Trophoblast cell (in vitro differentiated cells and primary cell): ENCODE measurements around the gene NCAM2. TPM values are rescaled to one million over a fixed set of nuclear protein-coding genes. Genes with fewer than 3 reads are reported as not detected.

Experiments
- DNase-seq, 2 donors: peaks; one replicate each; pipeline ENCODE4 v3.0.0-alpha.2; 2016
- H2AFZ ChIP-seq: 2 replicates; pipeline ENCODE4 v1.6.1; 2013; ENCODE audit warnings: low read length, moderate library complexity, mild to moderate bottlenecking; ENCODE audit not compliant: insufficient read depth, poor library complexity
- H2AK5ac ChIP-seq: 2 replicates; pipeline ENCODE4 v1.6.1; 2013; ENCODE audit warnings: mild to moderate bottlenecking, low read length
- H2BK120ac ChIP-seq: 2 replicates; pipeline ENCODE4 v1.6.1; 2013; ENCODE audit warnings: low read length, mild to moderate bottlenecking, moderate library complexity; ENCODE audit not compliant: insufficient read depth, poor library complexity
- H2BK12ac ChIP-seq: 2 replicates; pipeline ENCODE4 v1.6.1; 2013; ENCODE audit warnings: mild to moderate bottlenecking, low read length, moderate library complexity
- H2BK5ac ChIP-seq: 2 replicates; pipeline ENCODE4 v1.6.1; 2013; ENCODE audit warnings: low read length, low read depth, moderate library complexity, mild to moderate bottlenecking; ENCODE audit not compliant: poor library complexity
- H3K14ac ChIP-seq: 2 replicates; pipeline ENCODE4 v1.6.1; 2013; ENCODE audit warnings: mild to moderate bottlenecking, low read length
- H3K18ac ChIP-seq: 2 replicates; pipeline ENCODE4 v1.6.1; 2013; ENCODE audit warnings: mild to moderate bottlenecking, low read length
- H3K23ac ChIP-seq: 2 replicates; pipeline ENCODE4 v1.6.1; 2013; ENCODE audit warnings: low read length
- H3K27ac ChIP-seq: 2 replicates; pipeline ENCODE4 v1.5.1; 2013; ENCODE audit warnings: low read depth, mild to moderate bottlenecking, inconsistent platforms, low read length, moderate library complexity
- H3K27me3 ChIP-seq: 2 replicates; pipeline ENCODE4 v1.6.1; 2013; ENCODE audit warnings: inconsistent platforms, mild to moderate bottlenecking, low read length, moderate library complexity; ENCODE audit not compliant: insufficient read depth
- H3K36me3 ChIP-seq, 2 experiments: 1 replicate in 1 of 2; 2 replicates in 1 of 2; pipeline ENCODE4 v1.6.1; 2013; ENCODE audit warnings: low read length in 2 of 2, mild to moderate bottlenecking in 2 of 2, moderate library complexity in 1 of 2; ENCODE audit not compliant: insufficient read depth in 2 of 2, control insufficient read depth in 1 of 2
- H3K4ac ChIP-seq: 2 replicates; pipeline ENCODE4 v1.6.1; 2013; ENCODE audit warnings: low read depth, mild to moderate bottlenecking, low read length, moderate library complexity
- H3K4me1 ChIP-seq, 2 experiments: 1 replicate in 1 of 2; 2 replicates in 1 of 2; pipeline ENCODE4 v1.6.1; 2013; ENCODE audit warnings: low read length in 2 of 2, mild to moderate bottlenecking in 2 of 2, moderate library complexity in 1 of 2; ENCODE audit not compliant: insufficient read depth in 2 of 2, control insufficient read depth in 1 of 2
- H3K4me2 ChIP-seq: 2 replicates; pipeline ENCODE4 v1.6.1; 2013; ENCODE audit warnings: inconsistent platforms, mild to moderate bottlenecking, low read length, moderate library complexity
- H3K4me3 ChIP-seq: 2 replicates; pipeline ENCODE4 v1.5.1; 2013; ENCODE audit warnings: mild to moderate bottlenecking, low read depth, low read length, inconsistent platforms
- H3K79me1 ChIP-seq: one replicate; pipeline ENCODE4 v1.6.1; 2013; ENCODE audit warnings: low read length
- H3K79me2 ChIP-seq: 2 replicates; pipeline ENCODE4 v1.6.1; 2013; ENCODE audit warnings: low read length, mild to moderate bottlenecking; ENCODE audit not compliant: control insufficient read depth, insufficient read depth, poor library complexity
- H3K9ac ChIP-seq: 2 replicates; pipeline ENCODE4 v1.6.1; 2013; ENCODE audit warnings: mild to moderate bottlenecking, low read length
- H3K9me3 ChIP-seq: 2 replicates; pipeline ENCODE4 v1.6.1; 2013; ENCODE audit warnings: low read depth, mild to moderate bottlenecking, control low read depth, inconsistent platforms, low read length; ENCODE audit not compliant: insufficient read depth
- H4K12ac ChIP-seq: 2 replicates; pipeline ENCODE4 v1.6.1; 2013; ENCODE audit warnings: low read depth, mild to moderate bottlenecking, low read length, moderate library complexity
- H4K8ac ChIP-seq: 2 replicates; pipeline ENCODE4 v1.6.1; 2013; ENCODE audit warnings: low read depth, mild to moderate bottlenecking, low read length, moderate library complexity
- H4K91ac ChIP-seq: one replicate; pipeline ENCODE4 v1.6.1; 2013; ENCODE audit warnings: low read depth, mild to moderate bottlenecking, low read length, moderate library complexity
- WGBS: extraction: QIAGEN DNeasy Blood & Tissue Kit; methylation state at CpG from one replicate; pipeline ENCODE4 v1.1.7; 2013; ENCODE audit warnings: missing lambda C conversion rate; ENCODE audit not compliant: insufficient read length, insufficient coverage; ENCODE audit errors: extremely low coverage; 5-methylcytosine and 5-hydroxymethylcytosine counted together
- polyA plus RNA-seq: library from polyadenylated mRNA; stranded (reverse); fragments of 200-250 nt; gene quantifications from 2 replicates; pipeline ENCODE4 v1.2.3, GENCODE V29; 2013

The NCAM2 gene
- 0.10 and 0.22 TPM in 2 replicates for polyA plus RNA-seq

GRCh38 chr21:20997636-20998455, at the start of gene NCAM2:
TSS of gene NCAM2 (plus strand) at chr21:20998409.
- Histone ChIP-seq H3K4ac (no peak within 1 kb of the TSS), H2BK120ac (no peak within 1 kb of the TSS), H3K36me3 (no peaks in the 10 kb centered on the region), H2BK12ac (no peak within 1 kb of the TSS), H2BK5ac (no peak within 1 kb of the TSS), H2AK5ac (no peak within 1 kb of the TSS), H3K18ac (no peak within 1 kb of the TSS), H3K27ac (no peak within 1 kb of the TSS), H3K4me3 (peak within 1 kb of the TSS; percentile 69), H3K4me2 (peak within 1 kb of the TSS; percentile 71), H3K4me1 (peaks cover 11% of the 10 kb centered on the region in 2 experiments), H3K9ac (no peak within 1 kb of the TSS), H3K79me1 (no peaks in the 10 kb centered on the region), H3K79me2 (no peaks in the 10 kb centered on the region), H4K12ac (no peak within 1 kb of the TSS), H3K9me3 (no peaks in the 10 kb centered on the region), H4K8ac (peak within 1 kb of the TSS; percentile 31), H3K23ac (no peak within 1 kb of the TSS), H2AFZ (peak within 1 kb of the TSS; percentile 71), H4K91ac (no peak within 1 kb of the TSS), H3K14ac (no peak within 1 kb of the TSS), H3K27me3 (peaks cover 10% of the 10 kb centered on the region)
- no CpG with 5 or more reads among the region's 86 CpGs for WGBS
- DNase-seq = peak; percentile 41 to 61

GRCh38 chr21:20949884-20950283, 48.3 kb upstream of the NCAM2 start:
- Histone ChIP-seq H4K91ac (no peak overlapping the region), H3K23ac (no peak overlapping the region), H3K79me2 (no peaks in the 10 kb centered on the region), H3K4me3 (no peak overlapping the region), H3K9me3 (no peaks in the 10 kb centered on the region), H3K18ac (no peak overlapping the region), H3K9ac (no peak overlapping the region), H2AFZ (no peak overlapping the region), H2AK5ac (no peak overlapping the region), H4K8ac (no peak overlapping the region), H2BK12ac (no peak overlapping the region), H3K4me2 (no peak overlapping the region), H3K27ac (no peak overlapping the region), H3K27me3 (no peaks in the 10 kb centered on the region), H3K79me1 (no peaks in the 10 kb centered on the region), H2BK120ac (no peak overlapping the region), H3K36me3 (no peaks in the 10 kb centered on the region), H4K12ac (no peak overlapping the region), H2BK5ac (no peak overlapping the region), H3K4ac (no peak overlapping the region), H3K14ac (no peak overlapping the region), H3K4me1 (no peaks in the 10 kb centered on the region)
- no CpG with 5 or more reads among the region's 4 CpGs for WGBS
- no peak for DNase-seq

- H3K18ac ChIP-seq = no peak overlapping the region
- no peaks in the 10 kb centered on the region for H3K79me1 ChIP-seq
- H4K8ac ChIP-seq = no peak overlapping the region
- no CpG with 5 or more reads among the region's 1 CpG for WGBS
- H4K12ac ChIP-seq = no peak overlapping the region
- H3K4me3 ChIP-seq = no peak overlapping the region
- no peaks in the 10 kb centered on the region for H3K79me2 ChIP-seq
- H4K91ac ChIP-seq = no peak overlapping the region
- no peaks in the 10 kb centered on the region for H3K9me3 ChIP-seq
- H3K23ac ChIP-seq = no peak overlapping the region
- H2BK5ac ChIP-seq = no peak overlapping the region
- H3K36me3 ChIP-seq = no peaks in the 10 kb centered on the region
- H2BK120ac ChIP-seq = no peak overlapping the region
- H3K27me3 ChIP-seq = no peaks in the 10 kb centered on the region
- H3K9ac ChIP-seq = no peak overlapping the region
- no peaks in the 10 kb centered on the region for H3K4me1 ChIP-seq
- H3K14ac ChIP-seq = no peak overlapping the region
- no peak overlapping the region for H3K4me2 ChIP-seq
- H3K4ac ChIP-seq = no peak overlapping the region
- no peak for DNase-seq
- H3K27ac ChIP-seq = no peak overlapping the region
- H2AK5ac ChIP-seq = no peak overlapping the region
- no peak overlapping the region for H2AFZ ChIP-seq
- no peak overlapping the region for H2BK12ac ChIP-seq
Observed at GRCh38 chr21:20965816-20966215, 32.4 kb upstream of the NCAM2 start.

DNA sequence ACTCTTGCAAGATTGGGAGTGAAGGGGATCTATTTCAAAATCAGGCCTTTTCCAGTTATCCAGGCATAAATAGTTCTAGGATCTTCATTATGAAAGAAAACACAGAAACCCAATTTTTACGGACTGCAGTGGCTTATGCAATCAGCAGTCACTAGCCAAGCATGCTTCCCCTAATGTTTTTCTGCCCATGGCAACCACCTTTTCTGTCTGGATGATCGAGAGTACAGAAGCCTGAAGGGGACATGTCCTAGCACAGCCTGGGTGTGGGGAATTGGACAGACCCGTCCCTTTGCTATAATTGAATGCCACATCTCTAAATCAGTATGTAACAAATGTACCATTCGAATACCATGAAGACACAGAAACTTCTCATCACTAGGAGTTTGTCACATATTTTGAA, 29.8 kb upstream of the NCAM2 start:
- Histone ChIP-seq H3K27me3 (no peaks in the 10 kb centered on the region), H4K12ac (no peak overlapping the region), H3K4me2 (no peak overlapping the region)

More for the DNA sequence above, 29.8 kb upstream of the NCAM2 start:
- Histone ChIP-seq H3K79me2 (no peaks in the 10 kb centered on the region), H2BK5ac (no peak overlapping the region), H3K27ac (no peak overlapping the region), H3K9ac (no peak overlapping the region), H2BK12ac (no peak overlapping the region), H3K4me1 (no peaks in the 10 kb centered on the region), H2BK120ac (no peak overlapping the region), H2AK5ac (no peak overlapping the region), H4K91ac (no peak overlapping the region), H3K4ac (no peak overlapping the region), H3K4me3 (no peak overlapping the region), H3K36me3 (no peaks in the 10 kb centered on the region), H3K9me3 (no peaks in the 10 kb centered on the region), H3K23ac (no peak overlapping the region), H4K8ac (no peak overlapping the region), H3K14ac (no peak overlapping the region), H3K18ac (no peak overlapping the region), H3K79me1 (no peaks in the 10 kb centered on the region), H2AFZ (no peak overlapping the region)
- no CpG with 5 or more reads among the region's 4 CpGs for WGBS
- no peak for DNase-seq
